ENCODE measurements around the gene DNER. TPM values are rescaled to one million over a fixed set of nuclear protein-coding genes. Genes with fewer than 3 reads are reported as not detected.

DNER gene
- total and polyA plus RNA-seq, 7 donors, result 0.10 to 0.87 (median 0.35) TPM; not detected in 1

GRCh38 chr2:229543176-229543873, 171.0 kb downstream of the DNER start:
- no peak overlapping the region for H3K4me3 ChIP-seq
- no peaks in the 10 kb centered on the region for H3K4me1 ChIP-seq
- intact Hi-C loops (cut with DNase I), result no loop called here
- H3K9me3 ChIP-seq, result no peaks in the 10 kb centered on the region
- H3K27ac ChIP-seq, result no peak overlapping the region
- no peak for TF ChIP-seq CTCF (IDR thresholded peaks at IDR 0.05)
- 78 to 81% (median 78%) methylated on average over 13 of the region's 13 CpGs for WGBS, 3 donors
- ATAC-seq (no peak), DNase-seq (no peak)
- H3K27me3 ChIP-seq (ENCODE audit: insufficient read depth in 3 of 3, low read length in 2 of 3), result no peaks in the 10 kb centered on the region
- no peaks in the 10 kb centered on the region for H3K36me3 ChIP-seq (ENCODE audit: insufficient read depth in 1 of 2, low read depth in 1 of 2)

DNA sequence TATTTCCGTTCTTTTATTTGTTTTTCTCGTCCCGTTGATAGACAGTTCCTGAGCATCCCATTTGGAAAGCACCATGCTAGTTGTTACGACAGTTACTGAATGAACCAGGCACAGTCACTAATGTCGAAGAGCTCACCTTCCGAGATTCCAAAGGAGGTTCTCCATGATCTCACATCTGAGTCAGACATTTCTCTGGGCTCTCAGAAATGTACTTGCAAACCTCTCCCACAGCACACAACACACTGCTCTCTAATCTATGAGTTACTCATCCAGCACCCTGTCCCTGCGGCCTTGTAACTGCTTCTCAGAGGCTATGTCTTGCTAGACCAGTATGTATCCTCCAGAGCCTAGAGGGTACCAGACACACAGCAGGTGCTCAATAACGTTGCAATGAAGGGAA, 174.7 kb downstream of the DNER start:
- intact Hi-C loops (cut with DNase I), result no loop called here

DNA sequence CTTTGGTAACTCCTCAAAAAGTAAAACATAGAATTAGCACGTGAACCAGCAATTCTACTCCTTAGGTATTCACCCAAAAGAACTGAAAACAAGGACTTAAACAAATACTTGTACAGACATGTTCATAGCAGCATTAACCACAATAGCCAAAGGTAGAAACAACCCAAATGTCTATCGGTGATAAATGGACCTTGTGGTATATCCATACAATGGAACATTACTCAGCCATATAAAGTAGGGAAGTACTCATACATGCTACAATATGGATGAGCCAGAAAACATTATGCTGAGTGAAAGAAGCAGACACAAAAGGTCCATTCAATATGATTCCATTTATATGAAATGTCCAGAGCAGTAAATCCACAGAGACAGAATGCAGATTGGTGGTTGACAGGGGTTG, 182.8 kb downstream of the DNER start:
- intact Hi-C loops (cut with DNase I), result no loop called here
- ATAC-seq, result no peak
- no peak for TF ChIP-seq CTCF (IDR thresholded peaks at IDR 0.05)
- Histone ChIP-seq H3K27me3 (ENCODE audit: insufficient read depth in 3 of 3, low read length in 2 of 3) (peaks cover 0 to 2% (median 0%) of the 10 kb centered on the region in 3 donors), H3K4me3 (no peak overlapping the region), H3K9me3 (no peaks in the 10 kb centered on the region), H3K4me1 (no peaks in the 10 kb centered on the region), H3K27ac (no peak overlapping the region), H3K36me3 (ENCODE audit: insufficient read depth in 1 of 2, low read depth in 1 of 2) (no peaks in the 10 kb centered on the region)
- DNase-seq, result no peak
- WGBS, 3 donors, result 89 to 94% (median 90%) methylated on average over 2 of the region's 2 CpGs

More for the DNA sequence above, 174.7 kb downstream of the DNER start:
- 70 to 86% (median 80%) methylated on average over 8 of the region's 8 CpGs for WGBS, 3 donors
- ATAC-seq, result no peak
- Histone ChIP-seq H3K9me3 (no peaks in the 10 kb centered on the region), H3K4me3 (no peak overlapping the region), H3K4me1 (no peaks in the 10 kb centered on the region), H3K27me3 (ENCODE audit: insufficient read depth in 3 of 3, low read length in 2 of 3) (no peaks in the 10 kb centered on the region), H3K36me3 (ENCODE audit: insufficient read depth in 1 of 2, low read depth in 1 of 2) (no peaks in the 10 kb centered on the region), H3K27ac (no peak overlapping the region)
- no peak for TF ChIP-seq CTCF (IDR thresholded peaks at IDR 0.05)
- DNase-seq, result no peak

DNA sequence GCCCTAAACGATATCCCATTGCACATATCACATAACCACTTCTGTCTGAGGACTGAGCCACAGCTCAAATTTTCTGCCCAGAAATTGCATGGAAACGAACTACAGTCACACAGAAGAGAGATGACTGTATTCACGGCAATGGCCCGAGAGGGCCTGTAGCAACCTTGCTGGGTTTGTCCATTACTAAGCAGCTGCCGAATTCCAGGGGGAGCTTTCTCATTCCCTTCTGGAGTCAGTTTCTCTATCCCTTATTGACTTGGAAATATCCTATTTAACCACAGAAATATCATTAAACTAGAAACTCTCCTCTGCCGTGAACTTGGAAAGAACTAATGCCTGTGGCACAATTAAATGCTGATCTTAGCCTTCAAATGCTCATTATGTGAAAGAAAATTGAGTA, 183.9 kb downstream of the DNER start:
- H3K36me3 ChIP-seq (ENCODE audit: insufficient read depth in 1 of 2, low read depth in 1 of 2), result no peaks in the 10 kb centered on the region
- H3K27me3 ChIP-seq (ENCODE audit: insufficient read depth in 3 of 3, low read length in 2 of 3), result peaks cover 0 to 2% (median 0%) of the 10 kb centered on the region in 3 donors
- 27 to 35% (median 28%) methylated on average over 6 of the region's 6 CpGs for WGBS, 3 donors
- ATAC-seq, result no peak
- H3K27ac ChIP-seq, result no peak overlapping the region
- no peaks in the 10 kb centered on the region for H3K9me3 ChIP-seq
- H3K4me1 ChIP-seq, result no peaks in the 10 kb centered on the region
- TF ChIP-seq CTCF (IDR thresholded peaks at IDR 0.05), result no peak
- no peak overlapping the region for H3K4me3 ChIP-seq
- intact Hi-C loops (cut with DNase I), result no loop called here
- DNase-seq, result no peak

- Histone ChIP-seq H3K4me3 (no peak overlapping the region), H3K27ac (no peak overlapping the region), H3K36me3 (ENCODE audit: insufficient read depth in 1 of 2, low read depth in 1 of 2) (no peaks in the 10 kb centered on the region), H3K27me3 (ENCODE audit: insufficient read depth in 3 of 3, low read length in 2 of 3) (peaks cover 0 to 2% (median 0%) of the 10 kb centered on the region in 3 donors), H3K9me3 (no peaks in the 10 kb centered on the region), H3K4me1 (no peaks in the 10 kb centered on the region)
- DNase-seq (no peak), ATAC-seq (no peak)
- no peak for TF ChIP-seq CTCF (IDR thresholded peaks at IDR 0.05)
- intact Hi-C loops (cut with DNase I), result no loop called here
- 71 to 77% (median 76%) methylated on average over 5 of the region's 5 CpGs for WGBS, 3 donors
Measured at GRCh38 chr2:229528846-229529245, 185.5 kb downstream of the DNER start.

Measured in psoas muscle (tissue), 8 donors.